HEK293 (cell line): ENCODE measurements around the gene ZBTB47.

Experiments used
- KLF16 ChIP-seq: fragments of 450-650 bp; formaldehyde crosslinking; IDR thresholded peaks from 2 replicates; pipeline ENCODE4 v1.5.1; 2017; ENCODE audit warnings: missing biosample characterization, missing genetic modification characterization
- TCF7L2 ChIP-seq: IDR thresholded peaks from 2 replicates; pipeline ENCODE4 v1.6.1; 2011; ENCODE audit warnings: low read depth, mild to moderate bottlenecking, inconsistent platforms, low read length, moderate library complexity, borderline replicate concordance

- TF ChIP-seq KLF16 = no peak
- no peak for TF ChIP-seq TCF7L2
Measured at GRCh38 chr3:42631620-42632019, 21.9 kb upstream of the ZBTB47 start.
